CD4-positive, alpha-beta T cell treated with Interferon alpha-2 for 1 hour (primary cell): ENCODE results near the gene TPX2.

Source experiments
- DNase-seq, 2 donors: peaks; one replicate each; pipeline ENCODE4 v3.0.0-alpha.2; 2020 to 2022

The TPX2 gene, protein sequence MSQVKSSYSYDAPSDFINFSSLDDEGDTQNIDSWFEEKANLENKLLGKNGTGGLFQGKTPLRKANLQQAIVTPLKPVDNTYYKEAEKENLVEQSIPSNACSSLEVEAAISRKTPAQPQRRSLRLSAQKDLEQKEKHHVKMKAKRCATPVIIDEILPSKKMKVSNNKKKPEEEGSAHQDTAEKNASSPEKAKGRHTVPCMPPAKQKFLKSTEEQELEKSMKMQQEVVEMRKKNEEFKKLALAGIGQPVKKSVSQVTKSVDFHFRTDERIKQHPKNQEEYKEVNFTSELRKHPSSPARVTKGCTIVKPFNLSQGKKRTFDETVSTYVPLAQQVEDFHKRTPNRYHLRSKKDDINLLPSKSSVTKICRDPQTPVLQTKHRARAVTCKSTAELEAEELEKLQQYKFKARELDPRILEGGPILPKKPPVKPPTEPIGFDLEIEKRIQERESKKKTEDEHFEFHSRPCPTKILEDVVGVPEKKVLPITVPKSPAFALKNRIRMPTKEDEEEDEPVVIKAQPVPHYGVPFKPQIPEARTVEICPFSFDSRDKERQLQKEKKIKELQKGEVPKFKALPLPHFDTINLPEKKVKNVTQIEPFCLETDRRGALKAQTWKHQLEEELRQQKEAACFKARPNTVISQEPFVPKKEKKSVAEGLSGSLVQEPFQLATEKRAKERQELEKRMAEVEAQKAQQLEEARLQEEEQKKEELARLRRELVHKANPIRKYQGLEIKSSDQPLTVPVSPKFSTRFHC

DNA sequence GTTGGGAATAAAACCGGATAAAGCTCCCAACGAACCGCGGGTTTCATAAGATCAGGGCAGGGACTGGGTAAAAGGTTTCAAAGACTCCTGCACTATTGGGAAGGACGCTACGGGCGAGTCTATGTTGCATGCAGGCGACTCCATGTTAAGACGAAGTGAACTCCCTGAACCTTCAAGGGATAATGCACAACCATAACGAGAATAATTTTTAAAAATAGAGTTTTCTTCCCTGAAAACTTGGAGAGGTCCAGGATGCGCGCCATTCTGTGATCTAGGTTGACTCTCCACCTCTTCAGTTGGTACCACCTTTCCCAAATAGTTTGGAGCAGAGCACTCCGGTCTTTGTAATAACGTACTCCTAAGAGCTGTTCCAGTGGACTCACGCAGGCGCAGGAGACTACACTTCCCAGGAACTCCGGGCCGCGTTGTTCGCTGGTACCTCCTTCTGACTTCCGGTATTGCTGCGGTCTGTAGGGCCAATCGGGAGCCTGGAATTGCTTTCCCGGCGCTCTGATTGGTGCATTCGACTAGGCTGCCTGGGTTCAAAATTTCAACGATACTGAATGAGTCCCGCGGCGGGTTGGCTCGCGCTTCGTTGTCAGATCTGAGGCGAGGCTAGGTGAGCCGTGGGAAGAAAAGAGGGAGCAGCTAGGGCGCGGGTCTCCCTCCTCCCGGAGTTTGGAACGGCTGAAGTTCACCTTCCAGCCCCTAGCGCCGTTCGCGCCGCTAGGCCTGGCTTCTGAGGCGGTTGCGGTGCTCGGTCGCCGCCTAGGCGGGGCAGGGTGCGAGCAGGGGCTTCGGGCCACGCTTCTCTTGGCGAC lies at the start of gene TPX2:
Gene TPX2, plus strand, starts transcription at position 562 of the 821 bp plus-strand sequence. CDS start 18,187 bp downstream, outside the sequence.
- DNase-seq: peak; percentile 86 to 88

DNA sequence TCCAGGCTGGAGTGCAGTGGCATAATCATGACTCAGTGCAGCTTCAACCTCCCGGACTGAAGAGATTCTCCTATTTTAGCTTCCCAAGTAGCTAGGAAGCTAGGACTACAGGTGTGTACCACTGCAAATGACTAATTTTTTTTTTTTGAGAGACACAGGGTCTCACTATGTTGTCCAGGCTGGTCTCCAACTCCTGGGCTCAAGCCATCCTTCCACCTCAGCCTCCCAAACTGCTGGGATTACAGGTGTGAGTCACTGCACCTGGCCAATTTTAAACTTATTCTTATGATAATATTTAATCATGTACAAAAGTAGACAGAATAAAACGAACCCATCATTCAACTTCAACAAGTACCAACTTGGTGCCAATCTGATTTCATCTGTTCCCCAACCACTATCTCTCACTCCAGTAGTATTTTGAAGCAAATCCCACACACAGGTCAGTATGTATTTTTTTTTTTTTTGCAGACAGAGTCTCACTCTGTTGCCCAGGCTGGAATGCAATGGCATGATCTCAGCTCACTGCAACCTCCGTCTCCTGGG lies 48.9 kb upstream of the TPX2 start:
- no peak for DNase-seq

DNA sequence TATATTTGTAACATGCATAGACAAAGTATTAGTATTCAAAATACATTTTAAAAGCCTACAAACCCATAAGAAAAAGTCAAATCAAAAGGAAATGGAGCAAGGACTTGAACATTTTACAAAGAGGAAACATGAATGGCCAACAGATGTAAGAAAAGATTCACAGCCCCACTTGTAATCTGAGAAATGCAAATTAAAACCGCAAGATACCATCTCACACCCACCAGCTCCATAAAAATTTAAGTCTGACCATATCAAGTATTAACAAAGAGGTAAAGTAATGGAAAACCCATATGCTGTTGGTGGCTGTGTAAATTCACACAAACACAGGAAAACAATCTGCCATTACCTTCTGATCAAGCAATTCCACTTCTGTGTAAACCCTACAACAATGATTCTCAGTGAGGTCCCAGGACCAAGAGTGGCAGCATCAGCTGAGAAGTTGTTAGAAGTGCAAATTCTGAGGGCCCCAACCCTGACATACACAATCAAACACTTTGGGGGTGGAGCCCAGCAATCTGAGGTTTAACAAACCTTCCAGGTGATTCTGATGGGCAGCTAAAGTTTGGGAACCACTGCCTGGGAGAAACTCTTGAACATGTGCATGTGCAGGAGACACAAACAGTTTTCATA lies 47.3 kb upstream of the TPX2 start:
- DNase-seq: no peak

DNA sequence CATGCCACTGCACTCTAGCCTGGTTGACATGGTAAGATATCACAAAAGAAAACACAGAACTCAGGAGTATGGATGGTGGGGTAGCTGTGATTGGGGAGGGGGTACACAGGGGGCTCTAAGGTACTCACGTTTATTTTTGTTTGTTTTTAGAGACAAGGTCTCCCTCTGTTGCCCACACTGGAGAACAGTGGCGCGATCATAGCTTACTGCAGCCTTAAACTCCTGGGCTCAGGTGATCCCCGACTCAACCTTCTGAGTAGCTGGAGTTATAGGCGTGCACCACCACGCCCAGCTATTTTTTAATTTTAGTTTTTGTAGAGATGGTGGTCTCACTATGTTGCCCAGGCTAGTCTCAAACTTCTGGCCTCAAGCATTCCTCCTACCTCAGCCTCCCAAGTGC lies 45.7 kb upstream of the TPX2 start:
- DNase-seq: no peak

DNA sequence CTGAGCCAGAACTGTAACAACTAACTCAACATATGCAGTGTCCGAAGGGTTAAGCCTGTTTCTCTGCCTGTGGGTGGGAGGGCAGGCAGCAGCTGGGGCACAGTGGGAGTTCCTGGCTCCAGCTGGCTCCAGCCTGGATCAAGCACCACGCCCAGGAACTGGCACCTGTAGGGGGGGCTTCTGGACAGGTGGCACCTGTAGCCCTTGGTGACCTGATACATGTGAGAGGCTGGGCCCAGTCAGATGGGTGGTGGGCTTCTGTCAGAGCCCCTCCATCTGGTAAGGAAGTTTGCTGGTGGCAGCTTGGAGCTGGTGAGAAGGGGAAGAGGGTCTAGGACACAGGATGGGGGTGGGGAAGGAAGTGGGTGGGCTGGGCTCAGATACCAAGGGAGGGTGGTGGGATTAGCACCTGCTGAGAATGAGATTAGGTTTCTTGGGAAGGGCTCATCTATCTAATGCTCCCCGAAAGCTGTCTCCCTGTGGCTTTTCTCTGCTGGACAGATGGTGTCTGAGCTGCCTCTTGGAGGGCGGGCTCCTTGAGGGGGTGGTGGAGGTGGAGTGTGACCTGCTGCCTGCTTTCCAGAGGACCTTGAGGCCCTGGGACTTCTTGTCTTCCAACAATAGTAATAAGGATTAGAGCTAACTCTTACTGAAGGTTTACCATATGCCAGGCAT lies 45.0 kb upstream of the TPX2 start:
- DNase-seq: no peak

DNA sequence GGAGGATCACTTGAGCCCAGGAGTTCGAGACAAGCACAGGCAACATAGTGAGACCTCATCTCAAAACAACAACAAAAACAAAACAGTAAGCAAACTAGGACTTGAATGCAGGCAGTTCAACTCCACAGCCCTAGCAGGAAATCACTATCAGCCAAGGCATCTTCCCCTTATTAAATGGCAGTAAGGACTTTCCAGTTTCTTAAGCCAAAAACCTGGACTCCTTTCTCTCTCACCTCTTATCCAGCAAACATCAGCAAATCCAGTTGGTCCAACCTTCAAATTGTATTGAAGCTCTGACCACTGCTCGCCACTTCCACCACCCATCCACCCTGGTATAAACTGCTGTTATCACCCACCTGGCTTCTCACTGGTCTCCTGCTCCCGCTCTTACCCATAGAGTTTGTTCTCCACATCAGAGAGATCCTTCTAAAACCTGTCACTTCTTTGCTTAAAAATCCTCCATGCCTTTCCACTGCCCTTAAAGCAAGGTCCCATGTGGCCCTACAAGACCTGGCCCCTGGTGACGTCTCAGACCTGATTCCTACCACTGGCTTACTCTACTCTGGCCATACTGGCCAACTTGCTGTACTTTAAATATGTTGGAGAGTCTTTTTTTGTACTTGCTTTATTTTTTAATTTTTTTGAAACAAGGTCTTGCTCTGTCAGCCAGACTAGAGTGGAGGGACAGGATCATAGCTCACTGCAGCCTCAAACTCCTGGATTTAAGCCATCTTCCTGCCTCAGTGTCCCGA lies 44.1 kb upstream of the TPX2 start:
- DNase-seq: no peak

DNA sequence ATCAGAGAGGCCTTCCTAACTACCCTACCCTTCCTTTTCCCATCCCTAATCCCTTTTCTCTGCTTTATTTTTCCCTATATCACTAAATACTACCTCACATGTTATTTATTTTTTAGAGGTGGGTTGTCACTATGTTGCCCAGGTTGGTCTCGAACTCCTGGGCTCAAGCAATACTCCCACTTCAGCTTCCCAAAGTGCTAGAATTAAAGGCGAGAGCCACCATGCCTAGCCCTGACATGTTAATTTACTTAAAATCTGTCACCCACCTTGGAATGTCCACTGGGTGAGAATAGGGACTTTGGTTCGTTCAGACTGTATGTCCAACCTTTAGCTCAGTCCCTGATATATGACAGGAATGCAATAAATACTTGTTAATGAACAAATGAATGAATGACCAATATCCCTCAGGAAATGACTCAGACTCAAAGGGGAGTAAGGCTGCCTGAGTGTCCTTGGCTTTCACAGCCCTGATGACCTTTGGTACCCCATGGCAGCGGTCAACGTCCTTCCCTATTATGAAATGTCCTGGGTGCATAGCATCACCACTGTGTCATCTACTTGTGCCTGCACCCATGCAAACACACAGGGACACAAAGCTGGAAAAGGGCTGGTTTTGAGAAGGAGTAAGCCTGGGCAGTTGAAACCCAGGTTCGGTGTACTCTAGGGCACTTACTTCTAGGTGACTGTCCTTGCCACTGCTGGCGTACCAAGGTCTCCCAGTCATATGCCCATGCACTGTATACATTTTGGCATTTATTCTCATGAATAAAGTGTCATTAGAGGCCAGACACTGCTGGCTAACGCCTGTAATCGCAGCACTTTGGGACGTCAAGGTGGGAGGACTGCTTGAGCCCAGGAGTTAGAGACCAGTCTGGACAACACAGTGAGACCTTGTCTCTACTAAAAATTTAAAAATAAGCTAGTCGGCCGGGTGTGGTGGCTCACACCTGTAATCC lies 43.0 kb upstream of the TPX2 start:
- no peak for DNase-seq

DNA sequence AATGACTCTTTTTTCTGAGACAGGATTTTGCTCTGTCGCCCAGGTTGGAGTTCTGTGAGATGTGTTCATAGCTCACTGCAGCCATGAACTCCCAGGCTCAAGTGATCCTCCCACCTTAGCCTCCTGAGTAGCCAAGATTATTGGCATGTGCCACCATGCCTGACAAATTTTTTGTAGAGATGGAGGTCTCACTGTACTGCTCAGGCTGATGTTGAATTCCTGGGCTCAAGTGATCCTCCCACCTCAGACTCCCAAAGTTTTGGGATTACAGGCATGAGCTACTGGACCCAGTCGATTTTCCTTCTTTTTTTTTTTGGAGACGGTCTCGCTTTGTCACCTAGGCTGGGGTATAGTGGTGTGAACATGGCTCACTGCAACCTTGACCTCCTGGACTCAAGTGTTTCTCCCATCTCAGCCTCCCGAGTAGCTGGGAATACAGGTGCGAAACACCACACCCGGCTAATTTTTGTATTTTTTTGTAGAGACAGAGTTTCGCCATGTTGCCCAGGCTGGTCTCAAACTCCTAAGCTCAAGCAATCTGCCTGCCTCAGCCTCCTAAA lies 40.8 kb upstream of the TPX2 start:
- no peak for DNase-seq

DNA sequence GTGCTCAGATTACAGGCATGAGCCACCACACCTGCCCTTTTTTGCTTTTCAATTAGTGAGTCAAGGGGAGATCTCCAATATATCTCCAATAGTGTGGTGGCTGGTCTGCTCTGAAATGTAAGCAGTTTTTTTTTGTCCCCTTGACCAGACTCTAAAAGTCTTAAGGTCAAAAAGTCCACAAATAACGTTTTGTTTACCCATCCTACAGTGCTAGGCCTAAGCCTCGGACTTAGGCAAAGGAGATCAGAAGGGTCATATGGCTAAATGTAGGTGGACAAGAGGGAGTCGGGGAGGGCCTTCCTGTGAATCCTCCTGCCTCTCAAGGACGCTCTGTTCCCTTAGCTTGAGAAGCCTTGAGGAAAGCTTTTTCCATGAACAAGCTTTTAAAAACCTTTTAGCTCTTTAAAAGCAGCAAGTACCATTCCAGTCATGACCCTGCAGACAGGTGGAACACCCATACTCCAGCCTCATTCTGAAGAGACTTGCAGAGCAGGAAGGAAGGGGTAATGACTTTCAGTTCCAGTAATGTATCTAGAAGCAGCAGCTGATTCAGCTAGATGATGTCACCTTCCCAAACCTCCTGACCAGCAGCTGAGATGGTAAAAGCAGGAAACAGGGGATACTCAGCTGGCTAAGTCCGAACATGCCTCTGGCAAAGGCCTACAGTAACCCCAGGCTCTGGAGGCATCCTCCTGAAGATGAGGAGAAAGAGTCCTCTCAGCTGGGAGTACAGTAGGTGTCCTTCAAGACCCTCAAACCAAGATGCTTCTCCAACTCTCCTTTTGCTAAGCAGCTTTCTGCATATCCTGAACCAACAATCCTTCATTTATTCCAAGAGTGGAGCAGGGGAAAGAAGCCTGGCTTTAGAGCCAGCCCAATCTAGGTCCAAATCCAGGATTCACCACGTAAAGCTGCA lies 40.0 kb upstream of the TPX2 start:
- peak in 1 of 2 donors; percentile 26 for DNase-seq

DNA sequence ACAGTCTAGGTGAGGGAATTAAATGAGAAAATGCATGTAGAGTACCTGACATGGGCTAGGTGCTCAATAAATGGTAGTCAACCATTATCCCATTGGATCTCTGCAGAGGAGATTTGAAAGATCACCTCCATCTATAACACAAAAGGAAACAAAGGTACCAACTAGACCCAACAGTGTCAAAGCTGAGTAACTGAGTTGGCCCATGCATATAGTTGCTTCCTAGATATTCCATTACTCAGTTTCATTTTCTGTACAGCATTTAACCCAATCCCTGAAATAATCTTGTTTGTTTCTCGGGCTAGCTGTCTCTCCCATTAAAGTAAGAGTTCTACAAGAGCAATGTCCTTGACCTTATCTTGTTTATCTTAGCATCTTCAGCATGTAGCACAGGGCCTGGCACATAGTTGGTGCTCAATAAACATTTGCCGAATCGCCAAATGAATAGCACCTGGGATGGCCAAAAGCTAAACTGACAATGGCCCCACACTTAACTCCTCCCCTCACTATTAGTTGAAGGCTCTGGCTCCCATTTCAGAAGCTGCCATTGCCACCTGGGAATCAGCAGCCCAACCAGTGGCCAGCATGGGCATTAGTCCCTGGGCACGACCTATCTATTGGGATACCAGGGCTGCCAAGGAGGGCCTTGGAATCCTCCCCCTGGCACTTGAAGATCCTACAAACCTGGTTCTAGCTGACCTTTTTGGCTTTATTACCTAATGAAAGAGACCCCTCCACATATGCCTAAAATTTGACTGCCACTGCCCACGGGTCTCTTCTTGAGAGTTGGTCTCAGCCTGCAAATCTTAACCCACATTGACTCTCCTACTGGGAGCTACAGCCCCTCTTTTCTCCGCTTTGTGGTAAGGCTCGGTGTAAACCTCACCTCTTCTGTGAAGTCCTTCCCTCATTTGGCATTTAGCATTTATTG lies 39.0 kb upstream of the TPX2 start:
- DNase-seq: no peak

DNA sequence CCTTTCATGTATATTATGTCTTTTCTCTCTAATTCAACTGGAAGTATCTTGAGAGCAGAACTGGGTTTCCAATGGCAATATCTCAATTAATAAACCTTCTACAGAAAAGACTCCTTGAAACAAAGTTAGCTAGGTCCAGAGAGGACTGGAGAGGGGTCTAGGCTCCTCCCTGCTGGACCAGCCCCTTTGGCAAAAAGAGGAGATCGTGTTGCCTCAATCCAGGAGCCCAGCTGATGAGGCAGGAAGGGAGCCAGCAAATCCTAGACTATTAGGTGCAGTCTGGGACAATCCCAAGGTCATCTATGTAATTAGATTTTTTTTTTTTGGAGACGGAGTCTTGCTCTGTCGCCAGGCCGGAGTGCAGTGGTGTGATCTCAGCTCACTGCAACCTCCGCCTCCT lies 38.3 kb upstream of the TPX2 start:
- DNase-seq: no peak

DNA sequence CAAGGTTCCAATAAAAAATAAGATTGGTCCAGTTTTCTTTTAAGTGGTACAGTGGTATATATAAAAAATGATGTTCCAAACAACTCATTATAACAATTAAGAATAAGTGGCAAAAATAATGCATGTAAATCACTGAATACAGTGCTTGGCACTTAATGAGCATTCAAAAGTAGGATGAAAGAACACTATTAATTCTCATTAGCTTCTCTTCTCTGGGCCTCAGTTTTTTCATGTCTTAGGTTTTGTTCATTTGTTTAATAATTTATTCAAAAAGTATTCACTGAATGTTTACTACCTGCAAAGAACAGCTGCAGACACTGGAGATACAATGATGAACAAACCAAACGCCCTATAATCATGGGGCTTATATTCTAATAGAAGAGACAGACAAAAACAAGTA lies 37.5 kb upstream of the TPX2 start:
- no peak for DNase-seq

DNA sequence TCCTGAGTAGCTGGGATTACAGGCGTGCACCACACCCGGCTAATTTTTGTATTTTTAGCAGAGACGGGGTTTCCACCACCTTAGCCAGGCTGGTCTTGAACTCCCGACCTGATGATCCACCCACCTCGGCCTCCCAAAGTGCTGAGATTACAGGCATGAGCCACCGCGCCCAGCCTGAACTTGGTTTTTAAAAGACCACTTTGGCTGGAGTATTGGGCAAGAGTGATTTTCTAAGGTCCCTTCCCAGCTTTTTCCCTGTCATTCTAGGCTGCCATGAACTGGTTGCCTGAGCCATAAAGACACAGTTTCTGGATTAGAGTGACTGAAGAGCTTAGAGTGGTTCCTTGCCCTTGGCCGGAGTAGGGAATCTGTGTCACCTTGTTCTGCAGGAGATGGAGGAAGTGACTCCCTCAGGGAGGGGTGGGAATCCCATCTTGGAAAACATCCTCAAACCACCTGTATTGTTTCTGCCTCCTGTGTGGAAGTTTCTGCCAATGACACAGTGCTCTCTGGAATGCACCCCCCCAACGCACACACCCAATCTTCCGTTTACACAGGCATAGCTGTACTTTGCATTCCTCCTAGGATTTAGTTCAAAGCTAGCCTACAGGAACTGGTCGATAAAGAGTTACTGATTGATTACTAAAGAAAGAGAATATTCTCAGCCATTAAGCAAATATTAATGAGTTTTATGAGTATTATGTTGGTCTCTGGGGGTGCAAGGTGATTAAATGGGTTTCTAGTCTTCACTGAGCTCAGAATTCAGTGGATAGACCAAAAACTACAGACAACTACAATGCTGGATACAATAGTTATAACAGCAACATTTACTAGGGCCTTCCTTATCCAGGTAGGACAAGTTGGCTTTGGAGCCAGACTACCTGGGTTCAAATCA lies 34.6 kb upstream of the TPX2 start:
- DNase-seq: no peak

DNA sequence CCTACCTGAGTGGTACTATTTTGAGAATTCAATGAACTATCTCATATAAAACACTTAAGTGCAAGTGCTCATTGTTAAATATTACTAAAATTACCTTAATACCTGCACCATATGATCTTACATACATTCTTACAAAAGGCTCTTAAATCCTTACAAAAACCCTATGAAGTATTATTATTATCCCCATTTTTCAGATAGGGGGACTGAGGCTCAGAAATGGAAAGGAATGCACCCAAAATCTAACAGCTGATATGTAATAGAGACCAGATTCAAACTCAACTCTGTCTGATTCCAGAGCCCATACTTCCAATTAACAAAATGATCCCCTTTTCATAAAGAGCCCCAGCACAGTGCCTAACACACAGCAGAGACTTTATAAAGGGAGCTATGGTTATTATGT lies 33.9 kb upstream of the TPX2 start:
- no peak for DNase-seq

DNA sequence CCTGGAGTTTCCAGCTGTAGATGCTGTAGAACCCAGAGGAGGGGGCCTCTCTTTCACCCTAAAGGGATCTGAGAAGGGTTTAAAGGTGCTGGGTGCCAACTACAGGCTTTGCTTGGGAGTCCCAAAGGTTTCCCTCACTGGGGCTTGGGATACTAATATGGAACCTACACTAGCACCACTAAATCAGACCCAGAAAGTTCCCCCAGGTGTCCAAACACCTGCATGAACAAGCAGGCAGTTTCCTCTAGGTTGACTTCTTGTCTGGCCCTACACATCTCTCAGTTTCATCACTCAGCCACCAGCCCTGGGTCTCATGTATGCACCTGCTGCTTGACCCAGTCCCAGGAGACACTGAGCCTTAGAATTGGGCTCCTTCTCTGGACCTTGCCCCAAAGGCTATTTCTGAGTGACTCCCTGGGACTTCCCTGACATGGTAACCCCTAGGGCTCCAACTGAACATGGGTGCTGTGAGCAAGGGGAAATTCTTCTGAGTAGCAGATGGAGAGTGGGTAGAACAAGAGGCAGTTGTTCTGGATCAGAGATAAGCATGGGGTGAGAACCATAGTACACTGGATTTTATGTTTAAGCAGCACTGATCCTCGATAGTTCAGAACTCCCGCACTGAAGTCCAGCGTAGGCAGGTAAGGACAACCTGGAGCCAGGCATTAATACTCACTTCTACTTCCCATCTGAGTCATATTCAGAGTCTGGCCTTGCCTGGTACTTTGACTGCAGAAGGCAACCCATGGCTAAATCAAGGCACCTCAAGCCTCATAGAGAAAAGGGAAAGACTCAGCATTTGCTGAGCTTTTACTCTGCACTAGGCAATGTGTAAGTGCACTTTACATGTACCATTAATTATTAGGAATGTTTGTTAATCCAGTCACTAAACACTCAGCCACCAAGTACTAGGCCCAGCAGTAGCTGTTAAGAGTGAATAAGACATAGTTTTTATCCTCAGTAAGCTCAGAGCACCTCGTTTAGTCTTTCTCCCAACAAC lies 33.2 kb upstream of the TPX2 start:
- no peak for DNase-seq
